HL-60 (cell line): ENCODE results near the gene ZNF226.
A peak's percentile ranks its signal among the peaks of the same experiment; 100 is the strongest.

ENCODE experiments used
- DNase-seq, 2 experiments: peaks; one replicate each; pipeline ENCODE4 v3.0.0-alpha.2; 2010 to 2020; ENCODE audit warnings: low read depth in 1 of 2, low spot score in 1 of 2
- H3K27ac ChIP-seq: fragments of 250-450 bp; sonication (Bioruptor Pico); replicated peaks from 2 replicates; pipeline ENCODE4 v1.5.1; 2020; ENCODE audit warnings: mild to moderate bottlenecking, moderate library complexity
- H3K27me3 ChIP-seq: fragments of 250-450 bp; sonication (Bioruptor Pico); 2 replicates; pipeline ENCODE4 v1.5.1; 2021; ENCODE audit warnings: mild to moderate bottlenecking, moderate library complexity; ENCODE audit not compliant: insufficient read depth, poor library complexity, severe bottlenecking
- H3K4me3 ChIP-seq: replicated peaks from 2 replicates; pipeline ENCODE4 v1.5.1; 2011; ENCODE audit warnings: mild to moderate bottlenecking, control low read depth, low read length; ENCODE audit not compliant: insufficient read depth
- GABPA ChIP-seq: IDR thresholded peaks from 2 replicates; pipeline ENCODE4 v1.6.1; 2012; ENCODE audit warnings: low read depth
- POLR2AphosphoS5 ChIP-seq: IDR thresholded peaks from 2 replicates; pipeline ENCODE4 v1.6.1; 2012; ENCODE audit warnings: low read depth
- REST ChIP-seq: IDR thresholded peaks from 2 replicates; pipeline ENCODE4 v1.6.1; 2012; ENCODE audit warnings: low read depth; ENCODE audit not compliant: insufficient replicate concordance
- SPI1 ChIP-seq: IDR thresholded peaks from 2 replicates; pipeline ENCODE4 v1.6.1; 2012; ENCODE audit warnings: low read depth, mild to moderate bottlenecking, borderline replicate concordance
- TF ChIP-seq, protein P1 (sequence below): IDR thresholded peaks from one replicate; pipeline ENCODE4 v1.5.1; 2011; ENCODE audit warnings: low read length, control low read depth, inconsistent platforms; ENCODE audit not compliant: insufficient read depth

ZNF226 gene

GRCh38 chr19:44204772-44205171 lies 39.9 kb downstream of the ZNF226 start:
- TF ChIP-seq REST (no peak), GABPA (no peak), POLR2AphosphoS5 (no peak), SPI1 (no peak)
- TF ChIP-seq, protein P1, sequence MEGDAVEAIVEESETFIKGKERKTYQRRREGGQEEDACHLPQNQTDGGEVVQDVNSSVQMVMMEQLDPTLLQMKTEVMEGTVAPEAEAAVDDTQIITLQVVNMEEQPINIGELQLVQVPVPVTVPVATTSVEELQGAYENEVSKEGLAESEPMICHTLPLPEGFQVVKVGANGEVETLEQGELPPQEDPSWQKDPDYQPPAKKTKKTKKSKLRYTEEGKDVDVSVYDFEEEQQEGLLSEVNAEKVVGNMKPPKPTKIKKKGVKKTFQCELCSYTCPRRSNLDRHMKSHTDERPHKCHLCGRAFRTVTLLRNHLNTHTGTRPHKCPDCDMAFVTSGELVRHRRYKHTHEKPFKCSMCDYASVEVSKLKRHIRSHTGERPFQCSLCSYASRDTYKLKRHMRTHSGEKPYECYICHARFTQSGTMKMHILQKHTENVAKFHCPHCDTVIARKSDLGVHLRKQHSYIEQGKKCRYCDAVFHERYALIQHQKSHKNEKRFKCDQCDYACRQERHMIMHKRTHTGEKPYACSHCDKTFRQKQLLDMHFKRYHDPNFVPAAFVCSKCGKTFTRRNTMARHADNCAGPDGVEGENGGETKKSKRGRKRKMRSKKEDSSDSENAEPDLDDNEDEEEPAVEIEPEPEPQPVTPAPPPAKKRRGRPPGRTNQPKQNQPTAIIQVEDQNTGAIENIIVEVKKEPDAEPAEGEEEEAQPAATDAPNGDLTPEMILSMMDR = no peak
- no peak overlapping the region for H3K4me3 ChIP-seq
- H3K27ac ChIP-seq = no peak overlapping the region
- DNase-seq = no peak
- H3K27me3 ChIP-seq = no peaks in the 10 kb centered on the region

GRCh38 chr19:44207126-44207803 lies 42.4 kb downstream of the ZNF226 start:
- peak overlapping the region; percentile 87 for H3K27ac ChIP-seq
- no peaks in the 10 kb centered on the region for H3K27me3 ChIP-seq
- TF ChIP-seq GABPA = peak; percentile 94
- 0 out of 2 replicates have a peak, but pooled peaks have one; percentile 32 for TF ChIP-seq POLR2AphosphoS5
- TF ChIP-seq, protein P1 = no peak
- TF ChIP-seq SPI1 = peak; percentile 99
- TF ChIP-seq REST = peak; percentile 37
- H3K4me3 ChIP-seq = peak overlapping the region; percentile 78
- peak; percentile 80 to 95 for DNase-seq

DNA sequence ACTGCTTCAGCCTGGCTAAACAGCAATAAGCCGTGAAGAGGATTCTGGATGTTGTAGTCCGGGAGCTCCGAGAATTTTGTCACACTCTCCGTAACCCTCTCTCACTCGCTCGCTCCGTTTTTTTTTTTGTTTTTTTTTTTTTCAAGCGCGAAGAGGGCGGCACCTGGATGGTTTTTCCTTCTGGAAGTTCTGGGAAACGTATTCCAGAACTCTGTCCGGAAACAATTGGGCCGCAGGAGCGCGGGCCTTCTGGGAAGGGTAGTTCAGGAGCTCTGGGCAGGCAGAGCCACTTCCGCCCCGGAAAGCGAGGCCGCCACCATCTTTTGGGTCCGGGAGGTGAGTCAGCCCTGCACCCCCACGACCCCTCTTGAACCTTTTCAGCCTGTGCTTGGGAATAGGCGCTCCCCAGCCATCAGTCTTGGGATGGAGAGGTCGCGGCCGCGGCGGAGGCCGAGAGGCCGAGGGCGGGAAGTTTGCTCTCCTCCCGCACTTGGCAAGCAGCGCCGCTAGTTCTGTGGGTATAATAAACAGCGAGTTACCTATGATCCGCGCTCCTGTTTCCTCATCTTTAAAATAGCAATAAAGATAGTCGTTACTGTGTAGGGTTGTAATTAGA lies 47.5 kb downstream of the ZNF226 start, which contains the start of gene ZNF227:
ZNF227 (plus strand) TSS at position 283 of the 616 bp plus-strand sequence. CDS start 5,261 bp downstream, outside the sequence.
- H3K4me3 ChIP-seq = peak within 1 kb of the TSS; percentile 91
- peak; percentile 74 to 86 for DNase-seq
- no peaks in the 10 kb centered on the region for H3K27me3 ChIP-seq
- peak within 1 kb of the TSS; percentile 79 for H3K27ac ChIP-seq
- TF ChIP-seq, protein P1 = no peak
- TF ChIP-seq SPI1 = peak; percentile 71; the same call in 1 of the 2 replicates
- no peak for TF ChIP-seq REST
- peak; percentile 70 for TF ChIP-seq POLR2AphosphoS5
- peak; percentile 93 for TF ChIP-seq GABPA
